ENCODE data around the gene CISD3.

The CISD3 gene

DNA sequence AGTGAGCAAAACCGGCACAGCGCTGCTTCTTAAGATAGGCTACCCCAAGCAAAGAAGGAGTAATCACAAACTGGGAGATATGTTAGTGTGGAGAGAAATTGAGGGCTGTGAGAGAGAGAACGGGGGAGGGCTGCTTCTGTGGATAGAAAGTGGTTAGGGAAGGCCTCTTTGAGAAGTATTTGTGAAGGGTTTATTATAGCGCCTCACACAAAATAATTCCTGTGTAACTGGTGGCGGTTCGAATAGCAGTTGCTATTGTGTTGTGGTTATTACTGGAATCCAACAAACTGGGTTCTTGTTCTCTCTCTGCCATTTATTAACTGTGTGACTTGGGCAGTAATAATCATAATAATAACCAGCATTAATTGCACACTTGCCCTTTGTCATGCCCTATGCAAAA is 9.2 kb upstream of the CISD3 start:
- Histone ChIP-seq H3F3A (ENCODE audit: low read depth) (no peaks in the 10 kb centered on the region), H3K27me3 (ENCODE audit: insufficient read depth, low read length, poor library complexity, severe bottlenecking) (no peaks in the 10 kb centered on the region), H3K4me1 (ENCODE audit: insufficient read depth, low read length, poor library complexity, severe bottlenecking) (no peaks in the 10 kb centered on the region), H3K36me3 (ENCODE audit: insufficient read depth, low read length) (peaks cover 8% of the 10 kb centered on the region; the same call in 1 of the 2 replicates), H3K4me2 (ENCODE audit: low read depth, low read length, poor library complexity, severe bottlenecking) (no peak overlapping the region), H3K9ac (ENCODE audit: low read depth, low read length, poor library complexity, severe bottlenecking) (no peak overlapping the region), H3K4me3 (ENCODE audit: low read length, poor library complexity, severe bottlenecking) (no peak overlapping the region), H3K9me3 (ENCODE audit: insufficient read depth, low read depth, low read length) (no peaks in the 10 kb centered on the region), H4K20me1 (ENCODE audit: insufficient read depth, low read length, poor library complexity, severe bottlenecking) (no peaks in the 10 kb centered on the region), H2AFZ (ENCODE audit: low read length) (no peak overlapping the region), H3K9me2 (replicated peaks; ENCODE audit: low read depth, low read length) (no peaks in the 10 kb centered on the region), H3K79me2 (ENCODE audit: insufficient read depth, low read length) (no peaks in the 10 kb centered on the region)
- TF ChIP-seq EZH2phosphoT487 (IDR thresholded peaks at IDR 0.05; ENCODE audit: borderline replicate concordance), result no peak
- TF ChIP-seq, protein P1, sequence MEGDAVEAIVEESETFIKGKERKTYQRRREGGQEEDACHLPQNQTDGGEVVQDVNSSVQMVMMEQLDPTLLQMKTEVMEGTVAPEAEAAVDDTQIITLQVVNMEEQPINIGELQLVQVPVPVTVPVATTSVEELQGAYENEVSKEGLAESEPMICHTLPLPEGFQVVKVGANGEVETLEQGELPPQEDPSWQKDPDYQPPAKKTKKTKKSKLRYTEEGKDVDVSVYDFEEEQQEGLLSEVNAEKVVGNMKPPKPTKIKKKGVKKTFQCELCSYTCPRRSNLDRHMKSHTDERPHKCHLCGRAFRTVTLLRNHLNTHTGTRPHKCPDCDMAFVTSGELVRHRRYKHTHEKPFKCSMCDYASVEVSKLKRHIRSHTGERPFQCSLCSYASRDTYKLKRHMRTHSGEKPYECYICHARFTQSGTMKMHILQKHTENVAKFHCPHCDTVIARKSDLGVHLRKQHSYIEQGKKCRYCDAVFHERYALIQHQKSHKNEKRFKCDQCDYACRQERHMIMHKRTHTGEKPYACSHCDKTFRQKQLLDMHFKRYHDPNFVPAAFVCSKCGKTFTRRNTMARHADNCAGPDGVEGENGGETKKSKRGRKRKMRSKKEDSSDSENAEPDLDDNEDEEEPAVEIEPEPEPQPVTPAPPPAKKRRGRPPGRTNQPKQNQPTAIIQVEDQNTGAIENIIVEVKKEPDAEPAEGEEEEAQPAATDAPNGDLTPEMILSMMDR (conservative IDR thresholded peaks at IDR 0.05; ENCODE audit: low read length), result no peak

DNA sequence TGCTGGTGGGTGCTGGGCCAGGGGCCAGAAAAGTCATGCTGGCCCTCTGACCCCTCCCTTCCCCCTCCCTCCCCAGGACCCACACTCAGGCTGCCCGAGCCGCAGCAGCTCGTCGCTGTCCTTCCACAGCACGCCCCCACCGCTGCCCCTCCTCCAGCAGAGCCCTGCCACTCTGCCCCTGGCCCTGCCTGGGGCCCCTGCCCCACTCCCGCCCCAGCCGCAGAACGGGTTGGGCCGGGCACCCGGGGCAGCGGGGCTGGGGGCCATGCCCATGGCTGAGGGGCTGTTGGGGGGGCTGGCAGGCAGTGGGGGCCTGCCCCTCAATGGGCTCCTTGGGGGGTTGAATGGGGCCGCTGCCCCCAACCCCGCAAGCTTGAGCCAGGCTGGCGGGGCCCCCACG is 8.3 kb upstream of the CISD3 start:
- Histone ChIP-seq H3K9me2 (replicated peaks; ENCODE audit: low read depth, low read length) (no peaks in the 10 kb centered on the region), H3K27me3 (ENCODE audit: insufficient read depth, low read length, poor library complexity, severe bottlenecking) (no peaks in the 10 kb centered on the region), H3K9me3 (ENCODE audit: insufficient read depth, low read depth, low read length) (no peaks in the 10 kb centered on the region), H3K79me2 (ENCODE audit: insufficient read depth, low read length) (no peaks in the 10 kb centered on the region), H3K4me3 (ENCODE audit: low read length, poor library complexity, severe bottlenecking) (no peak overlapping the region), H4K20me1 (ENCODE audit: insufficient read depth, low read length, poor library complexity, severe bottlenecking) (no peaks in the 10 kb centered on the region), H3K4me2 (ENCODE audit: low read depth, low read length, poor library complexity, severe bottlenecking) (no peak overlapping the region), H3F3A (ENCODE audit: low read depth) (no peaks in the 10 kb centered on the region), H2AFZ (ENCODE audit: low read length) (no peak overlapping the region), H3K36me3 (ENCODE audit: insufficient read depth, low read length) (peaks cover 7% of the 10 kb centered on the region; the same call in 1 of the 2 replicates), H3K9ac (ENCODE audit: low read depth, low read length, poor library complexity, severe bottlenecking) (no peak overlapping the region), H3K4me1 (ENCODE audit: insufficient read depth, low read length, poor library complexity, severe bottlenecking) (no peaks in the 10 kb centered on the region)
- TF ChIP-seq, protein P1 (conservative IDR thresholded peaks at IDR 0.05; ENCODE audit: low read length), result no peak
- no peak for TF ChIP-seq EZH2phosphoT487 (IDR thresholded peaks at IDR 0.05; ENCODE audit: borderline replicate concordance)

- Histone ChIP-seq H3K4me3 (ENCODE audit: low read length, poor library complexity, severe bottlenecking) (no peak overlapping the region), H3F3A (ENCODE audit: low read depth) (no peaks in the 10 kb centered on the region), H3K36me3 (ENCODE audit: insufficient read depth, low read length) (no peaks in the 10 kb centered on the region; the same call in 1 of the 2 replicates), H3K4me1 (ENCODE audit: insufficient read depth, low read length, poor library complexity, severe bottlenecking) (peaks cover 26% of the 10 kb centered on the region), H2AFZ (ENCODE audit: low read length) (no peak overlapping the region), H3K27me3 (ENCODE audit: insufficient read depth, low read length, poor library complexity, severe bottlenecking) (no peaks in the 10 kb centered on the region), H4K20me1 (ENCODE audit: insufficient read depth, low read length, poor library complexity, severe bottlenecking) (peaks cover 5% of the 10 kb centered on the region), H3K9me2 (replicated peaks; ENCODE audit: low read depth, low read length) (no peaks in the 10 kb centered on the region), H3K9me3 (ENCODE audit: insufficient read depth, low read depth, low read length) (no peaks in the 10 kb centered on the region), H3K9ac (ENCODE audit: low read depth, low read length, poor library complexity, severe bottlenecking) (no peak overlapping the region), H3K79me2 (ENCODE audit: insufficient read depth, low read length) (peaks cover 6% of the 10 kb centered on the region), H3K4me2 (ENCODE audit: low read depth, low read length, poor library complexity, severe bottlenecking) (no peak overlapping the region)
- TF ChIP-seq, protein P1 (conservative IDR thresholded peaks at IDR 0.05; ENCODE audit: low read length), result no peak
- TF ChIP-seq EZH2phosphoT487 (IDR thresholded peaks at IDR 0.05; ENCODE audit: borderline replicate concordance), result no peak
Observed at GRCh38 chr17:38724337-38724988, 5.7 kb upstream of the CISD3 start.

Data from Loucy (cell line).